GM18505 (cell line): Measurements from ENCODE around the gene VIL1.

ENCODE experiments used
- ATAC-seq: cut with Tn5 transposase; IDR thresholded peaks from one replicate; pipeline ENCODE4 v1.9.1; 2021; ENCODE audit not compliant: unreplicated experiment
- POLR2A ChIP-seq: IDR thresholded peaks from 4 replicates; pipeline ENCODE4 v1.6.1; 2011; ENCODE audit warnings: borderline replicate concordance; ENCODE audit not compliant: insufficient read depth, insufficient read length; ENCODE audit errors: extremely low read depth

The VIL1 gene

DNA sequence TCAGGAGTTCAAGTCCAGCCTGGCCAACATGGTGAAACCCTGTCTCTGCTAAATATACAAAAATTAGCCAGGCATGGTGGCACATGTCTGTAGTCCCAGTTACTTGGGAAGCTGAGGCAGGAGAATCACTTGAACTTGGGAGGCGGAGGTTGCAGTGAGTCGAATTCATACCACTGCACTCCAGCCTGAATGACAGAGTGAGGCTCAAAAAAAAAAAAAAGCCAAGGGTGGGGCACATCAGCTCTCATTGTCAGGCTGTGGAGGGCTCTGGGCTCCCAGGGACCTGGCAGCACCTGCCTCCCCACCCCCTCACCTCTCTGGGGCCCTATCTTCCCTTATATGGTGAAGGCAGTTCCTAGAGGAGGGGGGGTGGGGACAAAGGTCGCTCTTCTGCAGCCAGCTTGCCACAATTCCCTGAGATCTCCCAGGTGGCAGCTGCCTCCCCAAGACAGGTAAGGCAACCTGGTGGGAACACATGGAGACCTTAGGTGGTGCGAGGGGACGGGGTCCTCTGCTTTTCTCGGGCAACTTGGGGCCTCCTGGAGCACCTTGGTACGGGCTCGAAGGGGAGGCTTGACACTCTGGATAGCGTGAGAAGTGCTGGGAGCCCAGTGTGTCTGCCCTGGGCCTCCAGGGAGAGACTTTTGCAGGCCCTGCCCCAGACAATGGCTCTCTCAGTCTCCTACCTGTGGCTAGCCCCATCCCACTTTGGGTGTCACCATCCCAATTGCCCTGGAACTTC, at the start of gene VIL1:
Gene VIL1, plus strand, starts transcription at position 407 of the 742 bp plus-strand sequence. CDS start 4,656 bp downstream, outside the sequence.
- no peak for TF ChIP-seq POLR2A
- no peak for ATAC-seq

DNA sequence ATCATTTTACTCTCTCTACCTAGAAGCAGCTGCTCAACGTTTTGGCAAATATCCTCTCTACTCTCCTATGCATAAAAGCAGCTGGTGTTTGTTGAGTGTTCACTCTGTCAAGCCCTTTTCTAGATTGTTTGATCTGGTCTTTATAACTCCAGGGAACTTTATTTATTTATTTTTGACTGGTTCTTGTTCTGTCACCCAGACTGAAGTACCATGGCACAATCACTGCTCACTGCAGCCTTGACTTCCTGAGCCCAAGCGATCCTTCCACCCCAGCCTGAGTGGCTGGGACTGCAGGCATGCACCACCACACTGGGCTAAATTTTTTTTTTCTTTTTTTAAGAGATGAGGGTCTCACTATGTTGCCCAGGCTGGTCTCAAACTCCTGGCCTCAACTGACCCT, 49.6 kb upstream of the VIL1 start:
- ATAC-seq: no peak
- TF ChIP-seq POLR2A: no peak

DNA sequence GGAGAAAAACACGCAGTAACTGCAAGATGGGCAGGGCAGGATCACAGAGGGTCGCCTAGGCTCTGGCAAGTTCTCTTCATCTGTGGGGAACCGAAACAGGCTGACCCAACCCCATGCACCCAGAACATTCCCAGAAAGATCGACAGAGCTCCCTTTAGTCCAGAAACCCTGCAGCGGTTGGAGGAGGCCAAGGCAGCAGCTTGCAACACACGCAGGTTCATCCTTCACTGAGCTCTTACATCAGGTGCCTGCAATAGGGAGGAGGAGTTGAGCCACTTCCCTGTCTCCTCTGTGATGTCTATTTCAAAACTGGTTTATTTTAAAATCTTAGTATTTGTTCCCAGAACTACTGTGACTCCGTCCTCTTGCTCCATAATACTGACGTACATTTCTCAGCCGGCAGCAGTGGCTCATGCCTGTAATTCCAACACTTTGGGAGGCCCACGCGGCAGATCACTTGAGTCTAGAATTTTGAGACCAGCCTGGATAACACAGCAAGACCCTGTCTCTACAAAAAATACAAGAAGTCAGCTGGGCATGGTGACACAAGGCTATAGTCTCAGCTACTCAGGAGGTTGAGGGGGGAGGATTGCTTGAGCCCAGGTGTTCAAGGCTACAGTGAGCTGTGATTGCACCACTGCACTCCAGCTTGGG, 48.4 kb upstream of the VIL1 start:
- no peak for ATAC-seq
- no peak for TF ChIP-seq POLR2A

DNA sequence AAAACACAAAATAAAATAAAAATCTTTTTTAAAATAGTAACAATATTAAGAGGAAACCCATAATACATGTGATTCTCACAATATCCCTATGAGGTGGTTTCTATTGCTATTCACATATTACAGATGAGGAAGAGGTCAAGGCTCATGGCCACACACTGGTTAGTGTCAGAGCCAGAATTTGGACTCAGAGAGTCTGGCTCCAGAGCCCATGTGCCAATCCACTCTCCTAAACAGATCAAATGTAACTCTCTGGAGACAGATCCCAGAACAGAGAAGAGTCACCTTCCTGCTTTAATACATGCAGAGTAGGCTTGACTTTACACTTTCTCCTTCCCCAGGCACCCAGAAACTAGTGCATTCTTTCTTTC, 47.0 kb upstream of the VIL1 start:
- no peak for TF ChIP-seq POLR2A
- ATAC-seq: no peak

DNA sequence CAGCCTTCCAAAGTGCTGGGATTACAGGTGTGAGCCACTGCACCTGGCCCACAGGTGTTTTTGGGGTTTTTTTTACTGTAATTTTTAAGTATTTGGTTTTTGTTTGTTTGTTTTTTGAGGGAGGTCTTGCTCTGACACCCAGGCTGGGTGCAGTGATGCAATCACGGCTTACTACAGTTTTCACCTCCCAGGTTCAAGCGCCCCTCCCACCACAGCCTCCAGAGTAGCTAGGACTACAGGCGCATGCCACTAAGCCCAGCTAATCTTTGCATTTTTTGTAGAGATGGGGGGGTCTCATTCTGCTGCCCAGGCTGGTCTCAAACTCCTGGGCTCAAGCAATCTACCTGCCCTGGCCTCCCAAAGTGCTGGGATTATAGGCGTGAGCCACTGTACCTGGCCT, 44.1 kb upstream of the VIL1 start:
- TF ChIP-seq POLR2A: no peak
- no peak for ATAC-seq

DNA sequence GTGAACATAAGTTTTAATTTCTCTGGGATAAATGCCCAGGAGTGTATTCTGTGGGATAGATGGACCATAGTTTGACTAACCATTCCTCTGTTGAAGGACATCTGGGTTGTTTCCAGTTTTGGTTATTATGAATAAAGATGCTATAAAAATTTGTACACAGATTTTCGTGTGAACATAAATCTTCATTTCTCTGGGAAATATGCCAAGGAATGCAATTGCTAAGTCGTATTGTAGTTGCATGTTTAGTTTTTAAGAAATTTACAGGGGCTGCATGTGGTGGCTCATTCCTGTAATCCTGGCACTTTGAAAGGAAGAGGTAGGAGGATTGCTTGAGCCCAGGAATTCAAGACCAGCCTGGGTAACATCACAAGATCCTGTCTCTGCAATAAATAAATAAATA, 43.7 kb upstream of the VIL1 start:
- ATAC-seq: no peak
- no peak for TF ChIP-seq POLR2A

DNA sequence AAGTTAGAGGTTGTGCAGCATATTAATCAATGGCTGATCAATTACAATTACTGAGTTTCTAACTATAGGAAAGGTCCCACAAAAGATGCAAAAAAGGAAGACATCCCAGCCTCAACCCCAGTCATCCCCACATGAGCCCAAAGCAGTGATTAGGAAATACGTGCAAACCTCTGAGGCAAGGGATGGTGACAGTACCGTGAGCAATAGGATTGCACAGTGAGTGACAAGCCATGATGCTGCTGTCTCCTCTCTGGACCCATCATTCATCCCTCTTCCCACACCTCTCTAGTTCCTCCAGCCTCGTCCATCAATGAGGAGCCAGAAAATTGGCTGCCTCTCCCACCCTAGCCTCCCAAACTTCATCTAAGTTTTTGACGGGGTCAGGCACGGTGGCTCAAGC, 40.9 kb upstream of the VIL1 start:
- TF ChIP-seq POLR2A: no peak
- ATAC-seq: no peak

DNA sequence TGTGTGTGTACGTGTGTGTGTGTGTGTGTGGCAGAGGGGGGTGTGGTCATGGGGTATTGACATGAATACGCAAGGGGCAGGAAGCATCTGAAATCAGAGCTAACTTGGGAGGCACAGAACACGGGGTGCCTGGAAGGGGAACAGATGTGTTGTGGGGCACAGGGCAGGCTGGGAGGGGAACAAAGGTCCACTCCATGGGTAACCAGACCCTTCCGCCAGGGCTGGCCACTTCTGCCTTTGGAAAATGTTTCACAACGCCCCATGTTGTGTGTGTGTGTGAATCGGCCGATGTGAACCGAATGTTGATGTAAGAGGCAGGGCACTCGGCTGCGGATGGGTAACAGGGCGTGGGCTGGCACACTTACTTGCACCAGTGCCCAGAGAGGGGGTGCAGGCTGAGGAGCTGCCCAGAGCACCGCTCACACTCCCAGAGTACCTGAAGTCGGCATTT, 37.0 kb upstream of the VIL1 start, which contains the start of gene SLC11A1:
Gene SLC11A1, plus strand, starts transcription at position 358 of the 451 bp plus-strand sequence. CDS start 96 bp downstream, outside the sequence.
- no peak for ATAC-seq
- TF ChIP-seq POLR2A: no peak

DNA sequence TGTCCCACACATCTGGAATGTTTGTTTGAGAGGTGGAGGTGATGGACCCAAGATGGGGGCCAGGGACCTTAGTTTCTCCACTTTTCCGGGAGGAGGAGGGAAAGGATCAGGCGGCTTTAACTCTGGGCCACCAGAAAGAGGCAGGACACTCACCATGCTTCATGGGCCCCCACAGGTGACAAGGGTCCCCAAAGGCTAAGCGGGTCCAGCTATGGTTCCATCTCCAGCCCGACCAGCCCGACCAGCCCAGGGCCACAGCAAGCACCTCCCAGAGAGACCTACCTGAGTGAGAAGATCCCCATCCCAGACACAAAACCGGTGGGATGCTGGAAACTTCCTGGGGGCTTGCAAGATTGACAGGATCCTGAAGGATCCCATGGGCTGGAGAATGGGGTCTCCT, 36.1 kb upstream of the VIL1 start:
- no peak for ATAC-seq
- TF ChIP-seq POLR2A: no peak

DNA sequence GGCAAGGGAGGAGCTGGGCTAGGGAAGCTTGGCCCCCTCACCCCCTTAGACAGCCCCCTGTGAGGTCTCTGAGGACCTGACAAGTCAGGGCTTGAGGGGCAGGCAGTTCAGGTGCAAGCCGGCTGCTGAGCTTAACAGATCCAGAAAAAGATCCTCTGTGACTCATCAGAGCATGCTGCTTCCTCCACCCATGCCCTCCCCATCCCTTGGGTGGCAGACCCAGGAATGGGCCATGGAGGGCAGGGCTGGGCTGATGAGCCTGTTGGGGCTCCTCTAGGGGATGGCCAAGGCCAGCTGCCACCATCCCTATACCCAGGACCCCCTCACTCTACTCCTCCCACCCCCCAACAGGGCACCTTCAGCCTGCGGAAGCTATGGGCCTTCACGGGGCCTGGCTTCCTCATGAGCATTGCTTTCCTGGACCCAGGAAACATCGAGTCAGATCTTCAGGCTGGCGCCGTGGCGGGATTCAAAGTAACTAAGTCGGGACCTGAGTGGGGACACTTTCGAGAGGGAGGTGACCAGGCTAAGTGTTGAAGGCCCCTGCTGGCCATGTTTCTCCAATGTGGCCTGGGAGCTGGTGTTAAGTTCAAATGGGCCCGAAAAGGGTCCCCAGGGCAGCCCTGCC, 34.9 kb upstream of the VIL1 start:
- ATAC-seq: no peak
- TF ChIP-seq POLR2A: no peak

DNA sequence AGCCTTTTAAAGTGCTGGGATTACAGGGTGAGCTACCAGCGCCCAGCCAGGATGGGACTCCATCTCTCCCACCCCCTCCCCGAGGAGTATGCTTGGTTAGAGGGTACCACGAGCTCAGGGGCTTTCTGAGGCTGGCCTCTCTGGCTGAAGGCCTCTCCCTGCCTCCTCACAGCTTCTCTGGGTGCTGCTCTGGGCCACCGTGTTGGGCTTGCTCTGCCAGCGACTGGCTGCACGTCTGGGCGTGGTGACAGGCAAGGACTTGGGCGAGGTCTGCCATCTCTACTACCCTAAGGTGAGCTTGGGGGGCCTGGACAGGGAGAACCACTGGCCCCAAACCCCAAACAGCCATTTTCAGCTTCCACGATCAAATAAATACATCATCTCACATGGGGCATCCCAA, 33.9 kb upstream of the VIL1 start:
- no peak for ATAC-seq
- no peak for TF ChIP-seq POLR2A

DNA sequence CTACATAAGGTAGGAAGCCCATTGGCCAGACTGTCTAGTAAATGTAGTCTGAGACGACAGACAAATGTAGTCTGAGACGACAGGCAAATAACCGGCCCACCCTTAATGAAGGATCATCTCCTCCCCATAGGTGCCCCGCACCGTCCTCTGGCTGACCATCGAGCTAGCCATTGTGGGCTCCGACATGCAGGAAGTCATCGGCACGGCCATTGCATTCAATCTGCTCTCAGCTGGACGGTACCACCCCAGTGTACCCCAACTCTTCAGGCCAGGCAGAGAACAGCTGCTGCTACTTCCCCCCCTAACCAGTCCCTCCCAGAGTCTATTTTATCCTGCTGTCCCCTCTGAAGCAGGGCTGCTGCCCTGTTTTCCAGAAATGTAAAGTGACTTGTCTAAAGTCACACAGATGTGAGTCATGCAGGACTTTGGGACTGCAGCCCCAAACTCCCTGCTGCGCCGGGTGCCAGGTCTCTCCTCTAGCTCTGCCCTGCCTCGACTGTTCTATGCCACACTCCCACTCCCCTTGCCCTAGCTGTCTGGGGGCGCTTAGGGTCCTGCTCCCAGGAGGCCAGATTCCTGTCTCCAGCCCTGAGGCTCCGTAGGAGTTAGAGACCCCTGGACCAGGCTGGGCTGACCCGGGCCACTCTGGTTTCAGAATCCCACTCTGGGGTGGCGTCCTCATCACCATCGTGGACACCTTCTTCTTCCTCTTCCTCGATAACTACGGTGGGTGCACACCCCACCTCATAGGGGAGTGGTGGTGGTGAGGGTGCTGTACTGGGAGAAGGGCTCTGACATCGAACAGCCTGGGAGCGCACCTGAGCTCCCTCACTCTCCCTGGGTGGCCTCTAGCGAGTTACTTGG, 32.2 kb upstream of the VIL1 start:
- no peak for ATAC-seq
- no peak for TF ChIP-seq POLR2A
